ENCODE measurements around the gene MND1.
A peak's percentile ranks its signal among the peaks of the same experiment; 100 is the strongest.

Gene MND1

GRCh38 chr4:153427363-153428071 is 83.0 kb downstream of the MND1 start:
- H3K9ac ChIP-seq (ENCODE audit: low read depth, low read length, poor library complexity, severe bottlenecking): peak overlapping the region; percentile 7

GRCh38 chr4:153428941-153429475 is 84.5 kb downstream of the MND1 start:
- peaks cover 69% of the 10 kb centered on the region for H3K4me1 ChIP-seq (ENCODE audit: insufficient read depth, low read length, poor library complexity, severe bottlenecking)
- no peaks in the 10 kb centered on the region for H4K20me1 ChIP-seq (ENCODE audit: insufficient read depth, low read length, poor library complexity, severe bottlenecking)
- H3K9me2 ChIP-seq (replicated peaks; ENCODE audit: low read depth, low read length): no peaks in the 10 kb centered on the region
- TF ChIP-seq EZH2phosphoT487 (IDR thresholded peaks at IDR 0.05; ENCODE audit: borderline replicate concordance): no peak
- no peak for TF ChIP-seq CTCF (conservative IDR thresholded peaks at IDR 0.05; ENCODE audit: low read length)
- no peaks in the 10 kb centered on the region for H3K9me3 ChIP-seq (ENCODE audit: insufficient read depth, low read depth, low read length)
- H3K4me2 ChIP-seq (ENCODE audit: low read depth, low read length, poor library complexity, severe bottlenecking): peak overlapping the region; percentile 70
- H3K79me2 ChIP-seq (ENCODE audit: insufficient read depth, low read length): peaks cover 7% of the 10 kb centered on the region; the same call in 1 of the 2 replicates
- H3K27me3 ChIP-seq (ENCODE audit: insufficient read depth, low read length, poor library complexity, severe bottlenecking): no peaks in the 10 kb centered on the region
- peak overlapping the region; percentile 51 for H3K4me3 ChIP-seq (ENCODE audit: low read length, poor library complexity, severe bottlenecking)
- H3F3A ChIP-seq (ENCODE audit: low read depth): peaks cover 9% of the 10 kb centered on the region; the same call in 1 of the 2 replicates
- peak overlapping the region; percentile 62 for H3K9ac ChIP-seq (ENCODE audit: low read depth, low read length, poor library complexity, severe bottlenecking)
- peak overlapping the region; percentile 50; the same call in 1 of the 2 replicates for H2AFZ ChIP-seq (ENCODE audit: low read length)
- H3K36me3 ChIP-seq (ENCODE audit: insufficient read depth, low read length): no peaks in the 10 kb centered on the region

More at GRCh38 chr4:153427363-153428071, 83.0 kb downstream of the MND1 start:
- Histone ChIP-seq H3K9me2 (replicated peaks; ENCODE audit: low read depth, low read length) (no peaks in the 10 kb centered on the region), H3K4me2 (ENCODE audit: low read depth, low read length, poor library complexity, severe bottlenecking) (peak overlapping the region; percentile 64), H3K9me3 (ENCODE audit: insufficient read depth, low read depth, low read length) (no peaks in the 10 kb centered on the region), H3K4me3 (ENCODE audit: low read length, poor library complexity, severe bottlenecking) (no peak overlapping the region), H3K4me1 (ENCODE audit: insufficient read depth, low read length, poor library complexity, severe bottlenecking) (peaks cover 56% of the 10 kb centered on the region), H4K20me1 (ENCODE audit: insufficient read depth, low read length, poor library complexity, severe bottlenecking) (no peaks in the 10 kb centered on the region), H3K36me3 (ENCODE audit: insufficient read depth, low read length) (no peaks in the 10 kb centered on the region), H3F3A (ENCODE audit: low read depth) (peaks cover 9% of the 10 kb centered on the region; the same call in 1 of the 2 replicates), H3K79me2 (ENCODE audit: insufficient read depth, low read length) (peaks cover 7% of the 10 kb centered on the region; the same call in 1 of the 2 replicates), H3K27me3 (ENCODE audit: insufficient read depth, low read length, poor library complexity, severe bottlenecking) (no peaks in the 10 kb centered on the region), H2AFZ (ENCODE audit: low read length) (no peak overlapping the region)
- TF ChIP-seq CTCF (conservative IDR thresholded peaks at IDR 0.05; ENCODE audit: low read length): no peak
- TF ChIP-seq EZH2phosphoT487 (IDR thresholded peaks at IDR 0.05; ENCODE audit: borderline replicate concordance): no peak

- 0 out of 2 replicates have a peak overlapping the region, but pooled peaks have one; percentile 44 for H2AFZ ChIP-seq (ENCODE audit: low read length)
- no peaks in the 10 kb centered on the region for H3K36me3 ChIP-seq (ENCODE audit: insufficient read depth, low read length)
- H4K20me1 ChIP-seq (ENCODE audit: insufficient read depth, low read length, poor library complexity, severe bottlenecking): no peaks in the 10 kb centered on the region
- peak overlapping the region; percentile 61 for H3K4me2 ChIP-seq (ENCODE audit: low read depth, low read length, poor library complexity, severe bottlenecking)
- H3F3A ChIP-seq (ENCODE audit: low read depth): no peaks in the 10 kb centered on the region
- TF ChIP-seq CTCF (conservative IDR thresholded peaks at IDR 0.05; ENCODE audit: low read length): peak; percentile 76
- TF ChIP-seq EZH2phosphoT487 (IDR thresholded peaks at IDR 0.05; ENCODE audit: borderline replicate concordance): no peak
- no peaks in the 10 kb centered on the region for H3K9me2 ChIP-seq (replicated peaks; ENCODE audit: low read depth, low read length)
- peak overlapping the region; percentile 15 for H3K4me3 ChIP-seq (ENCODE audit: low read length, poor library complexity, severe bottlenecking)
- peak overlapping the region; percentile 58 for H3K9ac ChIP-seq (ENCODE audit: low read depth, low read length, poor library complexity, severe bottlenecking)
- H3K9me3 ChIP-seq (ENCODE audit: insufficient read depth, low read depth, low read length): no peaks in the 10 kb centered on the region
- H3K27me3 ChIP-seq (ENCODE audit: insufficient read depth, low read length, poor library complexity, severe bottlenecking): no peaks in the 10 kb centered on the region
- peaks cover 12% of the 10 kb centered on the region; the same call in 1 of the 2 replicates for H3K79me2 ChIP-seq (ENCODE audit: insufficient read depth, low read length)
- H3K4me1 ChIP-seq (ENCODE audit: insufficient read depth, low read length, poor library complexity, severe bottlenecking): peaks cover 52% of the 10 kb centered on the region
These were observed 88.7 kb downstream of the MND1 start for GRCh38 chr4:153432965-153433753.
